Aorta (tissue), 5 donors: Measurements from ENCODE around the gene NUP205. TPM values are rescaled to one million over a fixed set of nuclear protein-coding genes. Genes with fewer than 3 reads are reported as not detected.
"Not testable (repeated sequence)": the region's sequence is repeated elsewhere in the genome, so short reads cannot be mapped to it uniquely, and the experiment has no call there.

Experiments
- ATAC-seq: fragments of 200-7000 bp; cut with Tn5 transposase; one replicate; pipeline ENCODE4 v1.9.1; 2022; ENCODE audit warnings: moderate library complexity; ENCODE audit not compliant: low FRiP score
- DNase-seq, 2 donors: peaks; one replicate each; pipeline ENCODE4 v3.0.0-alpha.2; 2020
- H3K27ac ChIP-seq, 2 donors: one replicate each; pipeline ENCODE4 v1.5.1; 2013; ENCODE audit warnings: low read length in 2 of 2, mild to moderate bottlenecking in 2 of 2, moderate library complexity in 2 of 2, control low read depth in 1 of 2, inconsistent platforms in 1 of 2, low read depth in 1 of 2
- H3K27me3 ChIP-seq, 2 donors: one replicate each; pipeline ENCODE4 v1.6.1; 2013; ENCODE audit warnings: control low read depth in 1 of 2, low read length in 1 of 2, mild to moderate bottlenecking in 1 of 2, moderate library complexity in 1 of 2; ENCODE audit not compliant: insufficient read depth in 2 of 2, control insufficient read depth in 1 of 2
- H3K36me3 ChIP-seq, 2 donors: one replicate each; pipeline ENCODE4 v1.6.1; 2013; ENCODE audit warnings: control low read depth in 1 of 2, low read length in 1 of 2, mild to moderate bottlenecking in 1 of 2; ENCODE audit not compliant: insufficient read depth in 2 of 2, control insufficient read depth in 1 of 2
- H3K4me1 ChIP-seq, 2 donors: one replicate each; pipeline ENCODE4 v1.6.1; 2013; ENCODE audit warnings: low read length in 2 of 2, control low read depth in 1 of 2, mild to moderate bottlenecking in 1 of 2, moderate library complexity in 1 of 2; ENCODE audit not compliant: insufficient read depth in 2 of 2, control insufficient read depth in 1 of 2
- H3K4me3 ChIP-seq, 2 donors: one replicate each; pipeline ENCODE4 v1.5.1; 2013; ENCODE audit warnings: low read length in 2 of 2, control low read depth in 1 of 2, mild to moderate bottlenecking in 1 of 2
- H3K9me3 ChIP-seq: one replicate; pipeline ENCODE4 v1.6.1; 2013; ENCODE audit warnings: mild to moderate bottlenecking, low read length; ENCODE audit not compliant: control insufficient read depth
- WGBS, 2 donors: extraction: QIAGEN DNeasy Blood & Tissue Kit; methylation state at CpG; one replicate each; pipeline ENCODE4 v1.1.7; 2013; 5-methylcytosine and 5-hydroxymethylcytosine counted together
- intact Hi-C, 2 donors: fragments of 100-400 bp; cut with DNase I; formaldehyde crosslinking; loops; one replicate each; pipeline versions ENCODE4 v1.14.2 to v1.15.0; 2022
- polyA plus RNA-seq, 2 donors: library from polyadenylated mRNA; stranded (reverse); fragments of 200-250 nt; gene quantifications; one replicate each; pipeline ENCODE4 v1.2.3, GENCODE V29; 2013
- total RNA-seq, 2 donors: library from RNA; stranded (reverse); fragmentation: NEBNext Ultra II Directional; extraction: Animal tissue kit (Norgen Biotek cat#: 25700); gene quantifications; one replicate each; pipeline ENCODE4 v1.2.1, GENCODE V29; 2021
- donor health status: healthy with polysubstance abuse.
- donor health status: Bipolar disorder and iron deficiency.
- donor health status: DM: no; HTN: no; CAD: no.
- donor health status: DM: no; HTN: no; CAD: no.
- donor health status: DM: yes; HTN: yes; CAD: no.

The NUP205 gene
- total and polyA plus RNA-seq, 4 donors = 4.9 to 40.9 (median 30.1) TPM

- ATAC-seq (no peak), DNase-seq (no peak)
- WGBS, 2 donors = 65 to 70% methylated on average over 2 of the region's 2 CpGs
- H3K9me3 ChIP-seq = no peaks in the 10 kb centered on the region
- no peaks in the 10 kb centered on the region for H3K4me1 ChIP-seq
- H3K27ac ChIP-seq = no peak overlapping the region
- intact Hi-C loops = no loop called here
- peaks cover 0 to 4% of the 10 kb centered on the region in 2 donors for H3K36me3 ChIP-seq
- no peak overlapping the region for H3K4me3 ChIP-seq
- H3K27me3 ChIP-seq = no peaks in the 10 kb centered on the region
These were observed 60.1 kb downstream of the NUP205 start for GRCh38 chr7:135617781-135618180.

- Histone ChIP-seq H3K4me1 (no peaks in the 10 kb centered on the region), H3K27ac (no peak overlapping the region), H3K9me3 (no peaks in the 10 kb centered on the region), H3K36me3 (peaks cover 0 to 4% of the 10 kb centered on the region in 2 donors), H3K4me3 (no peak overlapping the region), H3K27me3 (no peaks in the 10 kb centered on the region)
- 81 to 86% methylated on average over 7 of the region's 7 CpGs for WGBS, 2 donors
- intact Hi-C loops = no loop called here
- no peak for DNase-seq
- no peak for ATAC-seq
These were observed 60.8 kb downstream of the NUP205 start for GRCh38 chr7:135618510-135618909.

DNA sequence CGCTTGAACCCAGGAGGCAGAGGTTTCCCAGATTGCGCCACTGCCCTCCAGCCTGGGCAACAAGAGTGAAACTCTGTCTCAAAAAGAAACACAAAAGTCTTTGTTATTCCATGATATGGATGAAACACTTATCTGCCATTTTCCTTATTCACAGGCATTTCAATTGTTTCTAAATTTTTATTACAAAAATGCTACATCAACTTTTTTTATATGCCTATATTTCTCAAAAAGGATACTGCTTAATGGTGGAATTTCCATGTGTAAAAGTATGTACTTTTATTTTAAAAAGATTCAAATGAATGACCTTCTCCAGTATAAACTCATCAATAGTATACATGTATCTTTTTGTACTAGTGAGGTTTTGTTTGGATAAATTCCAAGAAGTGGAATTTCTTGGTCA lies 62.7 kb downstream of the NUP205 start:
- Histone ChIP-seq H3K27me3 (no peaks in the 10 kb centered on the region), H3K36me3 (peaks cover 3 to 4% of the 10 kb centered on the region in 2 donors), H3K27ac (no peak overlapping the region), H3K4me3 (no peak overlapping the region), H3K4me1 (no peaks in the 10 kb centered on the region), H3K9me3 (no peaks in the 10 kb centered on the region)
- WGBS, 2 donors = 99 to 100% methylated on average over 2 of the region's 2 CpGs
- DNase-seq = no peak
- intact Hi-C loops = no loop called here
- ATAC-seq = no peak

- 13 to 20% methylated on average over 1 of the region's 1 CpG for WGBS, 2 donors
- Histone ChIP-seq H3K27ac (no peak overlapping the region), H3K9me3 (no peaks in the 10 kb centered on the region), H3K27me3 (no peaks in the 10 kb centered on the region), H3K4me1 (no peaks in the 10 kb centered on the region), H3K4me3 (no peak overlapping the region), H3K36me3 (peaks cover 3 to 4% of the 10 kb centered on the region in 2 donors)
- DNase-seq = no peak
- peak; percentile 85 for ATAC-seq
- intact Hi-C loops = no loop called here
These were observed 63.5 kb downstream of the NUP205 start for GRCh38 chr7:135620980-135621850.

DNA sequence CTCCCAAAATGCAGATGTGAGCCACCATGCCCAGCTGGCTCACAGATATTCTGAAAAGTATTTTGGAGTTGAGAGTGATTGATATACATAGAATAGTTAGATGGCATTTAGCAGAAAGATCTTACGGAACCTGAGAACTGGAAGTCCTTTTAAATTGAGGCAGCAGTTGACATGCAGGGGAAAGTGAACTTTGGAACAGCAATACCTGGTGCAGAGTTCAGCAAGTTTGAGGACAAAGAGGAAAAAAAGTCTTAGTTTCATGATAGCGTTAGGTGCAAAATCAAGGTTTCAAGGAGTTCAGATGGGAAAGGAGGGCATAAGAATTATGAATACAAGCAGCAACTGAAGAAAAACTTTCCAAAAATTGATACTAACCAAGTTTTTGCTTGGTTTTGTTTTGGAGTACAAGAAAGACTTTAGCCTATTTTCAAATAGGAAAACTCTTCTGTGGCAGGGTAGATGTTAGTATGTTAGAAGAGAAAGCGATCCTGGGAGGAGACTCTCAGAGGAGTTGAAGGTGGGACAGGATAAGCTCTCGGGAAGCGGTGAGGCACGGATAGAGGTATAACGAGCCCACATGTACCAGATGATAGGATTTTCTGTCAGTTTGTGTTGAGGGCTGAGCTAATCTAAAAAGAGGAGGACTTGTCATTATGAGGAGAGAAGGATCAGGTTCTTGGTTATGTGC lies 76.6 kb downstream of the NUP205 start:
- 93 to 96% methylated on average over 7 of the region's 7 CpGs for WGBS, 2 donors
- ATAC-seq (no peak), DNase-seq (no peak)
- Histone ChIP-seq H3K36me3 (peaks cover 0 to 3% of the 10 kb centered on the region in 2 donors), H3K27me3 (no peaks in the 10 kb centered on the region), H3K4me3 (no peak overlapping the region), H3K27ac (no peak overlapping the region), H3K9me3 (no peaks in the 10 kb centered on the region), H3K4me1 (no peaks in the 10 kb centered on the region)
- intact Hi-C loops = no loop called here

GRCh38 chr7:135639690-135640089 lies 82.0 kb downstream of the NUP205 start:
- H3K27ac ChIP-seq, DNase-seq, H3K4me1 ChIP-seq, ATAC-seq, H3K27me3 ChIP-seq, H3K4me3 ChIP-seq, intact Hi-C loops, H3K36me3 ChIP-seq, H3K9me3 ChIP-seq: not testable (repeated sequence)

DNA sequence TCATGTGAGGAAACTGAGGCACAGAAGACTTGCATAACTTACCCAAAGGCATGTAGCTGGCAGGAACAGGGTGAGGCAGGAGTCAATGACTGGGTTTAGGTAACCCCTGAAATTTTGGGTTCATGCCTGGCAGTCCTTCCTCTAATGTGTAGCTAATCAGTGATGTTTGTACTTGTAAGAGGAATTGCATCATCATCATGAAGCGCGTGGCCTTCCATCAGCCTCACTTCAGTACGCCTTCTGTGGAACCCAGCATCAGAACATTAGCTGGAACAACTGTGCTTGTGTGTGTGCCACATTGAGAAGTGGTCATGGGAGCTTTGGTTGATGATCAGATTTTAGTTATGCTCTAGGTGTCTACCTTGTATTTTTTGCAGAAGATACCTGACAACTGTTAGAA lies 86.4 kb downstream of the NUP205 start:
- 75 to 77% methylated on average over 3 of the region's 3 CpGs for WGBS, 2 donors
- ATAC-seq (no peak), DNase-seq (no peak)
- Histone ChIP-seq H3K27me3 (no peaks in the 10 kb centered on the region), H3K4me3 (no peak overlapping the region), H3K36me3 (peaks cover 0 to 8% of the 10 kb centered on the region in 2 donors), H3K27ac (no peak overlapping the region), H3K4me1 (no peaks in the 10 kb centered on the region), H3K9me3 (no peaks in the 10 kb centered on the region)
- intact Hi-C loops = loop anchor here in 1 of 2 donors (2.0 kb wide), 1 partner anchor 363 kb away; no protein-coding TSS in a partner anchor

DNA sequence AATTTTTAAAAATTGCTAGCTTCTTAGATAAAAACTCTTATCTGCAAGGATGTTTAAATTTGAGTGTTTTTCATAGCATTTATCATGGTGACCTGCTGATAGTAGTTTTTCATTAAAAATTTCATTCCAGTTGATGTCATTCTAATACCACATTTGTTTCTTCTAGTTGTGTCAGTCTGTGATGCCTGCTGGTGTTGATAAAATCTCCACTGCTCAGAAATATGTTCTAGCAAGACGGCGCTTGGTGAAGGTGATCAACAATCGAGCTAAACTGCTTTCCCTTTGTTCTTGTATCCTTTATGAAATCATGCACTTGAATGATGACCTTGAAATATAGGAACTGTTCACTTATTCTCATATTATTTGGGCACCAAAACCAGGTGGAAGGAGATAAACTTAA lies 87.0 kb downstream of the NUP205 start:
- no peak for ATAC-seq
- intact Hi-C loops = loop anchor here (2.0 to 5.0 kb wide), 2 partner anchors 362 to 364 kb away; no protein-coding TSS in a partner anchor
- DNase-seq = no peak
- H3K27me3 ChIP-seq = no peaks in the 10 kb centered on the region
- no peaks in the 10 kb centered on the region for H3K4me1 ChIP-seq
- 75% methylated on average over 3 of the region's 3 CpGs for WGBS, 2 donors
- no peak overlapping the region for H3K27ac ChIP-seq
- H3K9me3 ChIP-seq = no peaks in the 10 kb centered on the region
- H3K4me3 ChIP-seq = no peak overlapping the region
- H3K36me3 ChIP-seq = peaks cover 0 to 8% of the 10 kb centered on the region in 2 donors
